PC-9 (cell line): ENCODE data around the gene PNLIPRP2.

Experiments used
- EZH2 ChIP-seq: fragments of 200-600 bp; sonication (generic); IDR thresholded peaks from 2 replicates; pipeline ENCODE4 v1.8.0; 2017; ENCODE audit warnings: antibody characterized with exemption, low read depth
- TF ChIP-seq, protein P1 (sequence below): fragments of 200-600 bp; sonication (generic); conservative IDR thresholded peaks from 2 replicates; pipeline ENCODE4 v1.6.1; 2017; ENCODE audit warnings: mixed run types, antibody characterized with exemption, mild to moderate bottlenecking, moderate library complexity

DNA sequence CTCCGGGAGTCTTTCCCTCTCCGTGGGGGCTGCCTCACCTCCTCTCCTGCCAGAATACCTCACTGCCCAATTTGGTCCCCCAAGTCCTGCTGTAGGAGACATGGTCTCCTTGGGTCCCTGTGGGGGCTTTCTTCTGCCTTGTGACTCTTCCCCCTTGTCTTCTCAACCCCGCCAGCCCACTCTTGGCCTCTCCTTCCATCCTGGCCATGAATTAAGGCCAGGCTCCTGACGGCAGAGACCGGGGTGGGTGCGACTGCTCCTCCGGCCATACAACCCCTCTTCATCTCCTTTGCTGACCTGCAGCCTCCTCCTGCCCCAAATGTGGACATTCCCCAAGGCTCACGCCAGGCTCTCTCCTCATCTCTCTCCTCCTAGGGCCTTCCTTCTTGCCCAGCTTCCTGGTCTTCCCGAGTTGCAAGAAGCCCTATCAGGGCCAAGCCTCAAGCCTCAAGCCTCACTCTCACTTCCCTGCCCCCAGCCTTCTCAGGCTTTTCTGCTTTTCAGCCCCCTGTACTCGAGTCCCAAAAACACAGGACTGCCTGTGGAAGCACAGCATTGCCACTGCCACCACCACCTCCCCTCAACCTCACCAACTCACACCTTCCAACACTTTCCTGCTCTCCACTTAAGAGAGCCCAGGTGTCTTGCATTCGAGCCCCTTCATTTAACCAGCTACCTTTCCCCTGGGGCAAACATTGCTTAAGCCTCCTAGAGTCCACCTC lies 1.3 kb downstream of the PNLIPRP2 start:
- TF ChIP-seq, protein P1, sequence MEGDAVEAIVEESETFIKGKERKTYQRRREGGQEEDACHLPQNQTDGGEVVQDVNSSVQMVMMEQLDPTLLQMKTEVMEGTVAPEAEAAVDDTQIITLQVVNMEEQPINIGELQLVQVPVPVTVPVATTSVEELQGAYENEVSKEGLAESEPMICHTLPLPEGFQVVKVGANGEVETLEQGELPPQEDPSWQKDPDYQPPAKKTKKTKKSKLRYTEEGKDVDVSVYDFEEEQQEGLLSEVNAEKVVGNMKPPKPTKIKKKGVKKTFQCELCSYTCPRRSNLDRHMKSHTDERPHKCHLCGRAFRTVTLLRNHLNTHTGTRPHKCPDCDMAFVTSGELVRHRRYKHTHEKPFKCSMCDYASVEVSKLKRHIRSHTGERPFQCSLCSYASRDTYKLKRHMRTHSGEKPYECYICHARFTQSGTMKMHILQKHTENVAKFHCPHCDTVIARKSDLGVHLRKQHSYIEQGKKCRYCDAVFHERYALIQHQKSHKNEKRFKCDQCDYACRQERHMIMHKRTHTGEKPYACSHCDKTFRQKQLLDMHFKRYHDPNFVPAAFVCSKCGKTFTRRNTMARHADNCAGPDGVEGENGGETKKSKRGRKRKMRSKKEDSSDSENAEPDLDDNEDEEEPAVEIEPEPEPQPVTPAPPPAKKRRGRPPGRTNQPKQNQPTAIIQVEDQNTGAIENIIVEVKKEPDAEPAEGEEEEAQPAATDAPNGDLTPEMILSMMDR, result no peak
- no peak for TF ChIP-seq EZH2
